Measurements from ENCODE around the gene PTPRG. TPM values are rescaled to one million over a fixed set of nuclear protein-coding genes. Genes with fewer than 3 reads are reported as not detected.

The PTPRG gene
- total and polyA plus RNA-seq, 4 donors, result 3.6 to 35.6 (median 8.1) TPM

DNA sequence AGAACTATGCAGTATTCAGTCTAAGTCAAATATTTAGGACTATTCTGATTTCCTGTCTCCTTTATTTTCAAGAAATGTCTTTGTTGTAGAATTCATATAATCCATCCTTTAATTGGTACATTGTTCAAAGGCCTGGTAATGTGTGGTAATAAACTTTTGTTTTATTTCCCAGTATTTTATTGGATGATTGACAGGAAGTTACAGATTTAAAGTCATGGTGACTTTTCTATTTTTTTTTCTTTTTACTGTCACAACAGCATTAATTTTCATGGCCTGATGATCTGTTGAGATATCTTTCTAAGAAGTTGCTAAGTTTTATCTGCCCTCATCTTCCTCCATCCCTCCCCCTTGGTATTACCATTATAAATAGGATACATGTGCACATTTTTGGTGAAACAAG lies 161.7 kb downstream of the PTPRG start:
- DNase-seq (ENCODE audit: low spot score), result no peak
- peaks cover 0 to 13% (median 3%) of the 10 kb centered on the region in 4 donors for H3K4me1 ChIP-seq (ENCODE audit: control insufficient read depth in 4 of 4, insufficient read depth in 4 of 4, low read length in 3 of 4)
- TF ChIP-seq TAF1 (conservative IDR thresholded peaks at IDR 0.05), result no peak
- TF ChIP-seq, protein P1, sequence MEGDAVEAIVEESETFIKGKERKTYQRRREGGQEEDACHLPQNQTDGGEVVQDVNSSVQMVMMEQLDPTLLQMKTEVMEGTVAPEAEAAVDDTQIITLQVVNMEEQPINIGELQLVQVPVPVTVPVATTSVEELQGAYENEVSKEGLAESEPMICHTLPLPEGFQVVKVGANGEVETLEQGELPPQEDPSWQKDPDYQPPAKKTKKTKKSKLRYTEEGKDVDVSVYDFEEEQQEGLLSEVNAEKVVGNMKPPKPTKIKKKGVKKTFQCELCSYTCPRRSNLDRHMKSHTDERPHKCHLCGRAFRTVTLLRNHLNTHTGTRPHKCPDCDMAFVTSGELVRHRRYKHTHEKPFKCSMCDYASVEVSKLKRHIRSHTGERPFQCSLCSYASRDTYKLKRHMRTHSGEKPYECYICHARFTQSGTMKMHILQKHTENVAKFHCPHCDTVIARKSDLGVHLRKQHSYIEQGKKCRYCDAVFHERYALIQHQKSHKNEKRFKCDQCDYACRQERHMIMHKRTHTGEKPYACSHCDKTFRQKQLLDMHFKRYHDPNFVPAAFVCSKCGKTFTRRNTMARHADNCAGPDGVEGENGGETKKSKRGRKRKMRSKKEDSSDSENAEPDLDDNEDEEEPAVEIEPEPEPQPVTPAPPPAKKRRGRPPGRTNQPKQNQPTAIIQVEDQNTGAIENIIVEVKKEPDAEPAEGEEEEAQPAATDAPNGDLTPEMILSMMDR (IDR thresholded peaks at IDR 0.05; ENCODE audit: low read depth, low read length, missing input control), result no peak
- TF ChIP-seq HNF4A (conservative IDR thresholded peaks at IDR 0.05), result no peak
- TF ChIP-seq JUND (IDR thresholded peaks at IDR 0.05), result no peak
- TF ChIP-seq YY1 (IDR thresholded peaks at IDR 0.05), result no peak
- TF ChIP-seq, protein P2, sequence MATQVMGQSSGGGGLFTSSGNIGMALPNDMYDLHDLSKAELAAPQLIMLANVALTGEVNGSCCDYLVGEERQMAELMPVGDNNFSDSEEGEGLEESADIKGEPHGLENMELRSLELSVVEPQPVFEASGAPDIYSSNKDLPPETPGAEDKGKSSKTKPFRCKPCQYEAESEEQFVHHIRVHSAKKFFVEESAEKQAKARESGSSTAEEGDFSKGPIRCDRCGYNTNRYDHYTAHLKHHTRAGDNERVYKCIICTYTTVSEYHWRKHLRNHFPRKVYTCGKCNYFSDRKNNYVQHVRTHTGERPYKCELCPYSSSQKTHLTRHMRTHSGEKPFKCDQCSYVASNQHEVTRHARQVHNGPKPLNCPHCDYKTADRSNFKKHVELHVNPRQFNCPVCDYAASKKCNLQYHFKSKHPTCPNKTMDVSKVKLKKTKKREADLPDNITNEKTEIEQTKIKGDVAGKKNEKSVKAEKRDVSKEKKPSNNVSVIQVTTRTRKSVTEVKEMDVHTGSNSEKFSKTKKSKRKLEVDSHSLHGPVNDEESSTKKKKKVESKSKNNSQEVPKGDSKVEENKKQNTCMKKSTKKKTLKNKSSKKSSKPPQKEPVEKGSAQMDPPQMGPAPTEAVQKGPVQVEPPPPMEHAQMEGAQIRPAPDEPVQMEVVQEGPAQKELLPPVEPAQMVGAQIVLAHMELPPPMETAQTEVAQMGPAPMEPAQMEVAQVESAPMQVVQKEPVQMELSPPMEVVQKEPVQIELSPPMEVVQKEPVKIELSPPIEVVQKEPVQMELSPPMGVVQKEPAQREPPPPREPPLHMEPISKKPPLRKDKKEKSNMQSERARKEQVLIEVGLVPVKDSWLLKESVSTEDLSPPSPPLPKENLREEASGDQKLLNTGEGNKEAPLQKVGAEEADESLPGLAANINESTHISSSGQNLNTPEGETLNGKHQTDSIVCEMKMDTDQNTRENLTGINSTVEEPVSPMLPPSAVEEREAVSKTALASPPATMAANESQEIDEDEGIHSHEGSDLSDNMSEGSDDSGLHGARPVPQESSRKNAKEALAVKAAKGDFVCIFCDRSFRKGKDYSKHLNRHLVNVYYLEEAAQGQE (IDR thresholded peaks at IDR 0.05), result no peak
- no peak for TF ChIP-seq RXRA (IDR thresholded peaks at IDR 0.05)
- no peak for TF ChIP-seq FOXA2 (IDR thresholded peaks at IDR 0.05)
- TF ChIP-seq RAD21 (IDR thresholded peaks at IDR 0.05), result no peak
- TF ChIP-seq, protein P3, sequence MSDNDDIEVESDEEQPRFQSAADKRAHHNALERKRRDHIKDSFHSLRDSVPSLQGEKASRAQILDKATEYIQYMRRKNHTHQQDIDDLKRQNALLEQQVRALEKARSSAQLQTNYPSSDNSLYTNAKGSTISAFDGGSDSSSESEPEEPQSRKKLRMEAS (IDR thresholded peaks at IDR 0.05), result no peak
- TF ChIP-seq, protein P4, sequence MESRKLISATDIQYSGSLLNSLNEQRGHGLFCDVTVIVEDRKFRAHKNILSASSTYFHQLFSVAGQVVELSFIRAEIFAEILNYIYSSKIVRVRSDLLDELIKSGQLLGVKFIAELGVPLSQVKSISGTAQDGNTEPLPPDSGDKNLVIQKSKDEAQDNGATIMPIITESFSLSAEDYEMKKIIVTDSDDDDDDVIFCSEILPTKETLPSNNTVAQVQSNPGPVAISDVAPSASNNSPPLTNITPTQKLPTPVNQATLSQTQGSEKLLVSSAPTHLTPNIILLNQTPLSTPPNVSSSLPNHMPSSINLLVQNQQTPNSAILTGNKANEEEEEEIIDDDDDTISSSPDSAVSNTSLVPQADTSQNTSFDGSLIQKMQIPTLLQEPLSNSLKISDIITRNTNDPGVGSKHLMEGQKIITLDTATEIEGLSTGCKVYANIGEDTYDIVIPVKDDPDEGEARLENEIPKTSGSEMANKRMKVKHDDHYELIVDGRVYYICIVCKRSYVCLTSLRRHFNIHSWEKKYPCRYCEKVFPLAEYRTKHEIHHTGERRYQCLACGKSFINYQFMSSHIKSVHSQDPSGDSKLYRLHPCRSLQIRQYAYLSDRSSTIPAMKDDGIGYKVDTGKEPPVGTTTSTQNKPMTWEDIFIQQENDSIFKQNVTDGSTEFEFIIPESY (IDR thresholded peaks at IDR 0.05), result no peak
- no peak for TF ChIP-seq NR2F2 (IDR thresholded peaks at IDR 0.05)
- TF ChIP-seq EGR1 (IDR thresholded peaks at IDR 0.05; ENCODE audit: low read depth in 2 of 2), result no peak
- TF ChIP-seq GABPA (IDR thresholded peaks at IDR 0.05 in 1 of 2, conservative IDR thresholded peaks at IDR 0.05 in 1 of 2), result no peak
- no peak for TF ChIP-seq HNF4G (IDR thresholded peaks at IDR 0.05)
- no peak for TF ChIP-seq SP1 (IDR thresholded peaks at IDR 0.05)
- no peak for TF ChIP-seq FOXA1 (IDR thresholded peaks at IDR 0.05)
- TF ChIP-seq, protein P5, sequence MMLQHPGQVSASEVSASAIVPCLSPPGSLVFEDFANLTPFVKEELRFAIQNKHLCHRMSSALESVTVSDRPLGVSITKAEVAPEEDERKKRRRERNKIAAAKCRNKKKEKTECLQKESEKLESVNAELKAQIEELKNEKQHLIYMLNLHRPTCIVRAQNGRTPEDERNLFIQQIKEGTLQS (IDR thresholded peaks at IDR 0.05), result no peak
- no peaks in the 10 kb centered on the region for H3K9me3 ChIP-seq (ENCODE audit: control insufficient read depth in 4 of 4, low read length in 3 of 4)
- no peak overlapping the region for H3K9ac ChIP-seq (ENCODE audit: low read depth in 1 of 2, low read length in 2 of 2)
- no peak overlapping the region for H3K4me3 ChIP-seq (ENCODE audit: low read depth in 1 of 3, low read length in 3 of 3)
- no peaks in the 10 kb centered on the region for H3K36me3 ChIP-seq (ENCODE audit: control insufficient read depth in 4 of 4, insufficient read depth in 3 of 4, low read depth in 1 of 4, low read length in 3 of 4)
- H3K27ac ChIP-seq (ENCODE audit: low read depth in 1 of 2, low read length in 2 of 2), result no peak overlapping the region
- no peaks in the 10 kb centered on the region for H3K27me3 ChIP-seq (ENCODE audit: control insufficient read depth in 4 of 4, insufficient read depth in 4 of 4, low read length in 3 of 4)

All from liver (tissue), 9 donors.